CD4-positive, alpha-beta T cell (primary cell): ENCODE data around the gene ZNF277. TPM values are rescaled to one million over a fixed set of nuclear protein-coding genes. Genes with fewer than 3 reads are reported as not detected.
A peak's percentile ranks its signal among the peaks of the same experiment; 100 is the strongest.

Experiments
- ATAC-seq: fragments of 200-7000 bp; cut with Tn5 transposase; one replicate; pipeline ENCODE4 v1.10.0; 2022; ENCODE audit warnings: mild to moderate bottlenecking; ENCODE audit not compliant: poor library complexity
- CTCF ChIA-PET: fragments of 350-600 bp; sonication (Branson Sonifier 250); formaldehyde crosslinking; loops from one replicate; lab custom pipeline; 2021; ENCODE audit warnings: antibody characterized with exemption, inconsistent platforms; lab: Charles Lee
- POLR2A ChIA-PET: fragments of 350-600 bp; sonication (Branson Sonifier 250); formaldehyde crosslinking; loops from one replicate; lab custom pipeline; 2021; ENCODE audit warnings: antibody characterized with exemption, inconsistent platforms; lab: Charles Lee
- DNase-seq, 14 experiments: peaks; one replicate each; pipeline ENCODE4 v3.0.0-alpha.2; 2013 to 2020; ENCODE audit warnings: mixed read lengths in 2 of 14
- H3K27ac ChIP-seq, 2 donors: one replicate each; pipeline versions ENCODE4 v1.5.1 to v1.7.0; 2013; ENCODE audit warnings: low read length in 2 of 2, low read depth in 1 of 2, mild to moderate bottlenecking in 1 of 2
- H3K27me3 ChIP-seq, 2 experiments: 1 replicate in 1 of 2; 2 replicates in 1 of 2; pipeline versions ENCODE4 v1.6.1 to v1.7.0; 2013; ENCODE audit warnings: low read length in 2 of 2, control low read depth in 1 of 2, mild to moderate bottlenecking in 1 of 2, moderate library complexity in 1 of 2; ENCODE audit not compliant: insufficient read depth in 2 of 2, control insufficient read depth in 1 of 2
- H3K36me3 ChIP-seq: one replicate; pipeline ENCODE4 v1.6.1; 2013; ENCODE audit warnings: low read length, control low read depth; ENCODE audit not compliant: insufficient read depth
- H3K4me1 ChIP-seq: one replicate; pipeline ENCODE4 v1.6.1; 2013; ENCODE audit warnings: low read length, control low read depth; ENCODE audit not compliant: insufficient read depth
- H3K4me3 ChIP-seq: one replicate; pipeline ENCODE4 v1.5.1; 2013; ENCODE audit warnings: mild to moderate bottlenecking, low read length, moderate library complexity
- H3K9me3 ChIP-seq, 2 experiments: 1 replicate in 1 of 2; 2 replicates in 1 of 2; pipeline versions ENCODE4 v1.6.1 to v1.7.0; 2013; ENCODE audit warnings: low read length in 2 of 2, mild to moderate bottlenecking in 2 of 2, control low read depth in 1 of 2, moderate library complexity in 1 of 2; ENCODE audit not compliant: control insufficient read depth in 1 of 2, insufficient read depth in 1 of 2
- H3K27ac Mint-ChIP-seq: one replicate; pipeline ENCODE4 v1.8.0; 2020; ENCODE audit warnings: mixed read lengths
- H3K27me3 Mint-ChIP-seq: one replicate; pipeline ENCODE4 v1.8.0; 2021; ENCODE audit warnings: mixed read lengths
- H3K36me3 Mint-ChIP-seq: one replicate; pipeline ENCODE4 v1.8.0; 2021; ENCODE audit warnings: low read depth, mixed read lengths
- H3K4me1 Mint-ChIP-seq: one replicate; pipeline ENCODE4 v1.8.0; 2021; ENCODE audit warnings: low read depth, mixed read lengths
- H3K4me3 Mint-ChIP-seq: one replicate; pipeline ENCODE4 v1.8.0; 2020; ENCODE audit warnings: mild to moderate bottlenecking, mixed read lengths
- H3K9me3 Mint-ChIP-seq: one replicate; pipeline ENCODE4 v1.8.0; 2020; ENCODE audit warnings: mixed read lengths
- CTCF ChIP-seq: fragments of 200-600 bp; IDR thresholded peaks from one replicate; pipeline ENCODE4 v1.8.0; 2022; ENCODE audit warnings: antibody characterized with exemption, mild to moderate bottlenecking
- intact Hi-C, 2 experiments: fragments of 100-400 bp; cut with DNase I in 1 of 2; cut with micrococcal nuclease in 1 of 2; formaldehyde crosslinking; loops; one replicate each; pipeline versions ENCODE4 v1.15.1 to v1.9.0; 2023 to 2025; cut with DNase I, micrococcal nuclease
- total RNA-seq, 174 experiments: library from RNA in 2 of 174; stranded (reverse) in 2 of 174; gene quantifications; one replicate each; pipeline ENCODE4 v1.2.3 and lab custom pipeline; 2021 to 2026

The ZNF277 gene
- total RNA-seq, 2 experiments from 2014 or later: 21.6 to 22.5 TPM

- TF ChIP-seq CTCF: no peak
- no peaks in the 10 kb centered on the region for H3K36me3 ChIP-seq
- H3K4me1 Mint-ChIP-seq: peaks cover 48% of the 10 kb centered on the region
- ChIA-PET CTCF (interaction anchor here (1.2 to 1.4 kb wide), 2 partner anchors 9 to 247 kb away, joined by 3 read pairs; no protein-coding TSS in a partner anchor), POLR2A (interaction anchor here (3.6 kb wide), 1 partner anchor 245 kb away, joined by 35 read pairs; the partner anchor contains the start of gene IFRD1)
- H3K4me1 ChIP-seq: peaks cover 29% of the 10 kb centered on the region
- H3K4me3 ChIP-seq: peak overlapping the region; percentile 87
- DNase-seq (peak in 5 of 14 experiments; percentile 3 to 33 (median 11)), ATAC-seq (no peak)
- H3K27ac Mint-ChIP-seq: no peak overlapping the region
- peaks cover 47% of the 10 kb centered on the region for H3K27me3 Mint-ChIP-seq
- peaks cover 13% of the 10 kb centered on the region for H3K36me3 Mint-ChIP-seq
- peak overlapping the region; percentile 99 for H3K4me3 Mint-ChIP-seq
- H3K27ac ChIP-seq: no peak overlapping the region
- intact Hi-C loops: loop anchor here (5.0 to 10.0 kb wide), 5 partner anchors 188 to 913 kb away; partner anchors contain the start of genes IMMP2L (in 1 of the 2) and SMIM30 (in 1 of the 2)
- no peaks in the 10 kb centered on the region for H3K9me3 ChIP-seq
- no peaks in the 10 kb centered on the region for H3K9me3 Mint-ChIP-seq
- H3K27me3 ChIP-seq: peaks cover 18 to 46% of the 10 kb centered on the region in 2 experiments
Observed at GRCh38 chr7:112204499-112205342, 1.8 kb upstream of the ZNF277 start.

- Histone ChIP-seq H3K36me3 (no peaks in the 10 kb centered on the region), H3K27me3 (peaks cover 18 to 38% of the 10 kb centered on the region in 2 experiments), H3K4me1 (peaks cover 29% of the 10 kb centered on the region), H3K27ac (no peak overlapping the region), H3K9me3 (no peaks in the 10 kb centered on the region), H3K4me3 (peak overlapping the region; percentile 87)
- peak; percentile 7 for ATAC-seq
- H3K36me3 Mint-ChIP-seq: peaks cover 13% of the 10 kb centered on the region
- ChIA-PET CTCF (interaction anchor here (1.2 to 1.4 kb wide), 2 partner anchors 8 to 247 kb away, joined by 3 read pairs; no protein-coding TSS in a partner anchor), POLR2A (interaction anchor here (0.6 to 3.6 kb wide), 4 partner anchors 17 to 913 kb away, joined by 3 to 35 read pairs (median 4); partner anchors contain the start of genes IFRD1 and SMIM30)
- no peaks in the 10 kb centered on the region for H3K9me3 Mint-ChIP-seq
- peak overlapping the region; percentile 99 for H3K4me3 Mint-ChIP-seq
- DNase-seq: peak in 12 of 14 experiments; percentile 10 to 66 (median 30)
- peak overlapping the region; percentile 91 for H3K27ac Mint-ChIP-seq
- H3K4me1 Mint-ChIP-seq: peaks cover 49% of the 10 kb centered on the region
- peaks cover 39% of the 10 kb centered on the region for H3K27me3 Mint-ChIP-seq
- intact Hi-C loops: loop anchor here (1.0 to 10.0 kb wide), 7 partner anchors 187 to 912 kb away; partner anchors contain the start of genes IFRD1 (in 2 of the 2), IMMP2L (in 1 of the 2) and SMIM30 (in 1 of the 2)
- no peak for TF ChIP-seq CTCF
Observed at GRCh38 chr7:112205343-112206237, 905 bp upstream of the ZNF277 start.
